HG03280 (cell line): ENCODE data around the gene PLEKHA5.
"Not testable (repeated sequence)": the region's sequence is repeated elsewhere in the genome, so short reads cannot be mapped to it uniquely, and the experiment has no call there.

ENCODE experiments used
- ATAC-seq: cut with Tn5 transposase; IDR thresholded peaks from one replicate; pipeline ENCODE4 v1.9.1; 2021; ENCODE audit warnings: mild to moderate bottlenecking, moderate library complexity; ENCODE audit not compliant: unreplicated experiment

Gene PLEKHA5

DNA sequence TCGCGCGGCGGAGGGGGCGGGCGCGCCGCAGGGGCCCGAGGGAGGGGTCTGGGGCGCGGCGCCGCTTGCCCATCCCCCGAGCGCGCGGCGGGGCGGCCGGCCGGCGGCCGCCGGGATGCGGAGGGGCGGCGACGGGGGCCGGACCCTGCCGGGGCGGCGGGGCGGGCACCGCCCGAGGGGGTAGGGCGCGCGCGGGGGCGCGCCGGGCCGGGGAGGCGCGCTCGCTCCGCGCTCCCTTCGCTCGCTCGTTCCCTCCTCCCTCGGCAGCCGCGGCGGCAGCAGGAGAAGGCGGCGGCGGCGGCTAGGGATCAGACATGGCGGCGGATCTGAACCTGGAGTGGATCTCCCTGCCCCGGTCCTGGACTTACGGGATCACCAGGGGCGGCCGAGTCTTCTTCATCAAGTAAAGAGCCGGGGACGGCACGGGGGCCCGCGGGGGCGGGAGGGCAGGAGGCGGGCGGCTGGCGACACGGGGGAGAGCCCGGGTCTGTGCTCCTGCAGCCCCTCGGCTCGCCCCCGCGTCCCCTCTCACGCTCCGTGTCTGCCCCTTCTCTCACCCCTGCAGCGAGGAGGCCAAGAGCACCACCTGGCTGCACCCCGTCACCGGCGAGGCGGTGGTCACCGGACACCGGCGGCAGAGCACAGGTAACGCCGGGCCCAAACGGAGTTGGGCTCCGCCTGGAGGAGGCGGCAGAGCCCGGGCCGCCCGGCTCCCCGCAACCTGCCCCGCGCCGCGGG is at the start of gene PLEKHA5:
Gene PLEKHA5 (plus strand): TSS at position 248 of the 738 bp plus-strand sequence. CDS start 67 bp downstream, at position 315.
- peak; percentile 45 for ATAC-seq

- ATAC-seq = no peak
Observed at GRCh38 chr12:19080918-19081317, 48.6 kb upstream of the PLEKHA5 start.

DNA sequence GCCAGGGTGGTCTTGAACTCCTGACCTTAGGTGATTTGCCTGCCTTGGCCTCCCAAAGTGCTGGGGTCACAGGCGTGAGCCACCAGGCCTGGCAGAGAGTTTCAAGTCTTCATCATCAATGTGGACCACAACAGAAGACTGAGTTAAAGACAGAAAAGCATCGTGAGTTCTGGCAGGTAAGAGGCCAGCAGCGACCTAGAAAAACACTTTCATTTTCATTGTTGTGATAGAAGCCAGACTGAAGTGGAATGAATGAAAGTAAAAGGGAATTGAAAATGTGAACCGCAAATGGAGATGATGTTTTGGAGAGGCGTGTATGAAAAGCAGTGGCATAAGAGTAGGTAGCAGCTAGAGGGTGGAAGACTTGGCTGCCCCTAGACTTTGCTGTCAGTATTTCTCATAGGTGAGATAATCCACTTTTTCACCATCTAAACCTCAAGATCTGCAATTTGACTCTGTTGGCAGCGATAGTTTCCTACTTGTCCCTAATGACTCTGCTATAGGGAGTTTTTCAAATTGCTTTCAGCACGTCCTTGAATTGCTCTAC is 47.1 kb upstream of the PLEKHA5 start:
- no peak for ATAC-seq

GRCh38 chr12:19084547-19084946 is 45.0 kb upstream of the PLEKHA5 start:
- no peak for ATAC-seq

GRCh38 chr12:19085090-19085489 is 44.4 kb upstream of the PLEKHA5 start:
- no peak for ATAC-seq

DNA sequence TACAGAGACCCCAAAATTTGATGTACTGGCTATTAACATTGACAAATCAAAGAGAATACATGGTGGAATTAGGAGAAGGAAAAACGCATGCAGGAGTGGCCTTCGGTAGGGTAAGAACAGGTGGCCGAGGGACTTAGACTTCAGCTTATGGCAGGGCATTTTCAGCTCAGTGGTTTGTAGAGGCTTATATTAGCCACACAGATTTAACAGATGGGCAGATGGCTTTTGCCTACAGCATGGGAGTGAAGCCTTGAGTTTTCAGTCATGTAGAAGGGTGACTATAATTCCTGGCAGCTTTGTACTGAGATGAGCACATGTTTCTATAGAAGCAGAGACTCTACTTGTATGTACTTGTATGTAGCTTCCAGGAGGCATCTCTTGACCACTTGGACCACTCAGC is 40.9 kb upstream of the PLEKHA5 start:
- no peak for ATAC-seq

DNA sequence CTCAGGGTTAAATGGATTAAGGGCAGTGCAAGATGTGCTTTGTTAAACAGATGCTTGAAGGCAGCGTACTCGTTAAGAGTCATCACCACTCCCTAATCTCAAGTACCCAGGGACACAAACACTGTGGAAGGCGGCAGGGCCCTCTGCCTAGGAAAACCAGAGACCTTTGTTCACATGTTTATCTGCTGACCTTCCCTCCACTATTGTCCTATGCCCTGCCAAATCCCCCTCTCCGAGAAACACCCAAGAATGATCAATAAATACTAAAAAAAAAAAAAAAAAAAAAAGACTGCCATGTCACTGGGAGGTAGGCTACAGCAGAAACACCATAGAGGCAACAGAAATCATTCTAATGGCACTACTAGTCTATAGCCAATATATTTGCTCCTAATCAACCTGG is 37.1 kb upstream of the PLEKHA5 start:
- not testable (repeated sequence) for ATAC-seq

- no peak for ATAC-seq
Observed at GRCh38 chr12:19093218-19093617, 36.3 kb upstream of the PLEKHA5 start.

GRCh38 chr12:19095331-19095730 is 34.2 kb upstream of the PLEKHA5 start:
- no peak for ATAC-seq

DNA sequence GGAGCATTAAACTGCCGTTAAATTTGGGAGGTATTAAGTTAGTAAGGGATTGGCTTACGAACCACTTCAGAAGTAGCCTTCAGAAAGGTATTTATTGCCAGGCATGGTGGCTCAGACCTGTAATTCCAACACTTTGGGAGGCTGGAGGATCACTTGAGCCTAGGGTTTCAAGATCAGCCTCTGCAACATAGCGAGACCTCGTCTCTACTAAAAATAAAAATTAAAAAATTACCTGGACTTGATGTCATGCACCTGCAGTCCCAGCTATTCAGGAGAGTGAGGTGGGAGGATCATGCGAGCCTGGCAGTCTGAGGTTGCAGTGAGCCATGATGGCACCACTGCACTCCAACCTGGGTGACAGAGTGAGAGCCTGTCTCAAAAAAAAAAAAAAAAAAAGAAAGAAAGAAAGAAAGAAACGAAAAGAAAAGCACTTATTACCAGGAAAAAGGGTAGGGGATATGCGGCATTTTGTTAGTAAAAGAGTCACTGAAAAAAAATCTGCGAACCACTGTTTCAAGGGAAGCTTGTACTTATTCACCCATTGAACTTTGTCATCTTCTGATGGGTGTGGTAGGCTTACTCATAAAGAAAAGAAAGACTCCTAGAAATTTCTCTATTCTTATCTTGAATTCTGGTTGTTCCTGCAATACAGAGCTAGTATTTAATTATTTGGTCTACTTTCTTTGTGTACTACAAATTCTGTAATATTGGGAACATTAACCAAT is 33.6 kb upstream of the PLEKHA5 start:
- no peak for ATAC-seq

DNA sequence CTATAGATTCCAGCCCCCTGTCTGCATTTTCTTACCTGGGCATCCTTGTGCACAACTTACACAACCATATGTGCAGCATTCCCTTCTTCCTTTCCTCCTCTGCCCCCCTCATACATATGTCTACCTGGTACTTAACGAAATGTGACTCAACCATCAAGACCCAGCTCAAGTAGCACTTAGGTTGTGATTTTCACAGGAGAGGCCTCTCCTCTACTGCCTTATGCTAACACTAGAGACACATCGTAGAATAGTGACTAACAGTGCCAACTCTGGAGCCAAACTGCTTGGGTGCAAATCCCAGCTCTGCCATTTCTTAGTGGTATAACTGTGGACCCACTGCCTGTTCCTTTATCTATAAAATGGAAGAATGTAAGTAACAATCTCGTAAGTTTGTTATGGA is 24.1 kb upstream of the PLEKHA5 start:
- ATAC-seq = no peak

DNA sequence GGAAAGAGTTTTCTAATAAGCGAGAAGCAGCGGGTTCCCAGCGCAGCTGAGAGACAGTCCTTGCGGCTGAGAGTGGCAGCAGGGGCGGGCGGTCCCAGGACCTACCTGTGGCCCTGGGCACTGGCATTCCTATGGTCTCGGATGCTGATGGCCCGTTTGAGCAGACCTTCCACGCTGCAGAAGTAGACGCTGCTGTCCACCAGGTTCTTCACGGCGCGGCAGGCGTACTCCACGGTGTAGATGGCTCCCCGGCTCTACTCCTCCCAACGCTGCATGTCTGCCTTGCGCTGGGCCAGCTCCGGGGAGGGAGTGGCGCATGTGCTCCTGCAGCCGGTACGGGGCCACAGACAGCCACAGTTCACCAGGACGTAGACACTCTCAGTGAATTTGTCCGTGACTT is 21.8 kb upstream of the PLEKHA5 start:
- ATAC-seq = no peak

DNA sequence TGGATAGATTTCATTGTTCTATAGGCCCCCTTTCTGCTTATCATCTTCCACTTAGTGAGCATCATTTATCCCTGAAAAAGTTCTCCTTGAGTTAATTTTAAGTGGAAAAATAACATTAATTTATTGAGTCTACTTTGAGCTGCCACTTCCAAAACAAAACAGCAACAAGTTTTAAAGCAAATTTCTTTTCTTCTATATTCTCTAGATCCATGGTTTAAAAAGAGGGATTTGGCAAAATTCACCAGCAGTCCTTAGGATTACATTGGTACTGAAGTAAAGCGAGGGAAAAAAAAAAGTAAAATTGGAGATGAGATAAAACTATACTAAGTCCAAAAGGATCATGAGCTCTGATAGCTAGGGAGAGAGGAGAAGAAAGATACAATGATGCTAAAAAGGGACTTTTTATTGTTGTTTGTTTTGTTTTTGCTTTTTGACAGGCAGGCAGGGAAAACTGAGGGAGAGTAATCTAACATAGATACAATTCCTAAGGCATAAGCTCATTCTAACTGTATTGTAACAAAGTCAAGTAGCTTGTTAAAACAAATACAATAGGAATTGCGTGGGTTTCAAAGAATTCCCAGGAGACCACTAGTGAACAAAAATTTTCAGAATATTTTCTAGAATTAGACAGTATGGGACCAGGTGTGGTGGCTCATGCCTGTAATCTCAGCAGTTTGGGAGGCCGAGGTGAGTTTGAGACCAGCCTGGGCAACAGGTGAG is 19.2 kb upstream of the PLEKHA5 start:
- no peak for ATAC-seq

GRCh38 chr12:19113464-19113863 is 16.1 kb upstream of the PLEKHA5 start:
- no peak for ATAC-seq

DNA sequence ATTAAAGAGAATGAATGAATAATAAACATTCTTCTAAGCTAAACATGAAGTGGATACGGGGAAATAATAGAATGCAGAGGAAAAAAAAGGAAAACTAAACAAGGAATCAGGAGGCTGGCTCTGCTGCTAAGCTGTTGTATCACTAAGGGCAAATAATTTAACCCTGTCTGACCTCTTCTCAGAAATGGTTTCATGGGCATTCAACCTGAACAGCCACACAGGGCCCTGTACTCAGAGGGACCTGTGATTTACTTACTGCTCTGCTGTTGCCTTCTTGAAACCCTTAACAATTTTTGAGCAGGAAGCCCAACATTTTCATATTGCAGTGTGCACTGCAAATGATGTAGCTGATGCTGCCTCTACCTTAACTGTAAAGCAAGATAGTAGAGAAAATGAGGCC is 14.2 kb upstream of the PLEKHA5 start:
- ATAC-seq = no peak

DNA sequence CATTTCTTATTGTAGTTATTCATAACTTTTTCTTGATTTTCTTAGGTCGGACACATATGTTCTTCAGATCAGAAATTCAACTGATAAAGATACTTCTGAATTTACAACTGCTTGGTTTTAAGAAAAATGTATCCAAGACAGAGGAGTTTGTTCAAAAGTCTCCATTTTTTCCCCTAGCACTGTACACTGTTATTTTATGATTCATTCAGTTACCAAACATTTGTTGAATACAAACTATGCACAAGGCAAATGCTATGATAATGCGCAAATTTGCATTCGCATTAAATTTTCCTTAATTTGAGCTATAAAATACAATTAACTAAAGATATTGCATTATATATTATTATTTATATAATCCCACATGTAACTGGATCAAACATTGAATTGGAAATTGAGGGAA is 10.1 kb upstream of the PLEKHA5 start:
- ATAC-seq = no peak

- no peak for ATAC-seq
Observed at GRCh38 chr12:19120795-19121194, 8.7 kb upstream of the PLEKHA5 start.

GRCh38 chr12:19121449-19122018 is 8.0 kb upstream of the PLEKHA5 start:
- no peak for ATAC-seq

DNA sequence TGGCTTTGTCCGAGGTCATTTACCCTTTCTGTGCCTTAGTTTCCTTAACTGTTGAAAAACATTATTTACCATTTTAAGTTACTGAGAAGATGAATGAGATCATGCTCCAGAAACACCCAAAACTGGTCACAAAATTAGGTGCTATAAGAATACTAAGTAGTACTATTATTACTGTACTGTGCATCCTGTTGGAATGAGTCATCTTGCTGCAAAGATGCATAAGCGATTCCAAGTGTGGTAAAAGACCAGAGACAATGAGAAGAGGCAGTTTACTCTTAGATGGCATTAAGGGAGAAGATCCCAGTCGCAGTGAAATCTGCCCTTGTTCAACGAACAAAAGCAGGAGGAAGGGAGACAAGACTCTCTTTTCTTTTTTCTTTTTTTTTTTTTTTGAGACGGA is 4.2 kb upstream of the PLEKHA5 start:
- no peak for ATAC-seq

- no peak for ATAC-seq
Observed at GRCh38 chr12:19127270-19127669, 2.3 kb upstream of the PLEKHA5 start.

- ATAC-seq = no peak
Observed at GRCh38 chr12:19128485-19128884, 1.0 kb upstream of the PLEKHA5 start.
